Measurements from ENCODE around the gene MAP2K6.

DNA sequence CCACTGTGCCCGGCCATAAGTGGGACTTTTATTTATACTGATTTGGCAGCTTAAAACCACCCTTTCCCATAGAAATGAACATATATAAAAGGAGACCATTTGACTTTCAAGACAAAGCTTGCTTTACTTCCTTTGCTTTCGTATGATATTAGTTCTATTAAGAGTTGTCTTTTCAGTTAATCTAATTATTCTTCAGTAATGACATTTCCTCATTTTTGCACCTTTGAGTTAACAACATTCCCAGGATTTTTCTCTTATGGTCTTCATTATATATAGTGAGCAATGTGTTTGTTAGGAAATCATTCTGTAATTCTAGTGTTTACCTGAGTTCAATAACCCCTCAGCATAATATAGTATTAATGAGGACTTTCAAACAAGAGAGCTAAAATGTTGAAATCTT lies 173.8 kb downstream of the MAP2K6 start:
- TF ChIP-seq POLR2A (IDR thresholded peaks at IDR 0.05): no peak
- TF ChIP-seq, protein P1, sequence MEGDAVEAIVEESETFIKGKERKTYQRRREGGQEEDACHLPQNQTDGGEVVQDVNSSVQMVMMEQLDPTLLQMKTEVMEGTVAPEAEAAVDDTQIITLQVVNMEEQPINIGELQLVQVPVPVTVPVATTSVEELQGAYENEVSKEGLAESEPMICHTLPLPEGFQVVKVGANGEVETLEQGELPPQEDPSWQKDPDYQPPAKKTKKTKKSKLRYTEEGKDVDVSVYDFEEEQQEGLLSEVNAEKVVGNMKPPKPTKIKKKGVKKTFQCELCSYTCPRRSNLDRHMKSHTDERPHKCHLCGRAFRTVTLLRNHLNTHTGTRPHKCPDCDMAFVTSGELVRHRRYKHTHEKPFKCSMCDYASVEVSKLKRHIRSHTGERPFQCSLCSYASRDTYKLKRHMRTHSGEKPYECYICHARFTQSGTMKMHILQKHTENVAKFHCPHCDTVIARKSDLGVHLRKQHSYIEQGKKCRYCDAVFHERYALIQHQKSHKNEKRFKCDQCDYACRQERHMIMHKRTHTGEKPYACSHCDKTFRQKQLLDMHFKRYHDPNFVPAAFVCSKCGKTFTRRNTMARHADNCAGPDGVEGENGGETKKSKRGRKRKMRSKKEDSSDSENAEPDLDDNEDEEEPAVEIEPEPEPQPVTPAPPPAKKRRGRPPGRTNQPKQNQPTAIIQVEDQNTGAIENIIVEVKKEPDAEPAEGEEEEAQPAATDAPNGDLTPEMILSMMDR (IDR thresholded peaks at IDR 0.05): no peak
